PFSK-1 (cell line): ENCODE data around the gene CCDC86.

Experiments
- FOXP2 ChIP-seq: optimal IDR thresholded peaks from 2 replicates; pipeline ENCODE3; 2011; ENCODE audit warnings: borderline replicate concordance, control low read depth, inconsistent platforms; ENCODE audit not compliant: insufficient read depth; ENCODE audit errors: extremely low read length, extremely low read depth
- POLR2AphosphoS5 ChIP-seq: IDR thresholded peaks from 2 replicates; pipeline ENCODE4 v1.6.1; 2012; ENCODE audit warnings: low read depth, mild to moderate bottlenecking, control low read depth, low read length, moderate library complexity
- REST ChIP-seq, 2 experiments: IDR thresholded peaks; 2 replicates each; pipeline versions ENCODE4 v1.6.1 to v1.8.0; 2011 to 2012; ENCODE audit warnings: low read depth in 2 of 2, low read length in 2 of 2, control low read depth in 1 of 2, inconsistent platforms in 1 of 2, mild to moderate bottlenecking in 1 of 2, moderate library complexity in 1 of 2; ENCODE audit not compliant: insufficient read depth in 1 of 2
- SIN3A ChIP-seq: IDR thresholded peaks from 2 replicates; pipeline ENCODE4 v1.6.1; 2012; ENCODE audit warnings: mild to moderate bottlenecking, low read length, moderate library complexity, borderline replicate concordance; ENCODE audit not compliant: insufficient read depth
- TAF1 ChIP-seq: IDR thresholded peaks from 2 replicates; pipeline ENCODE4 v1.6.1; 2012; ENCODE audit warnings: low read length, control low read depth, borderline replicate concordance; ENCODE audit not compliant: insufficient read depth

DNA sequence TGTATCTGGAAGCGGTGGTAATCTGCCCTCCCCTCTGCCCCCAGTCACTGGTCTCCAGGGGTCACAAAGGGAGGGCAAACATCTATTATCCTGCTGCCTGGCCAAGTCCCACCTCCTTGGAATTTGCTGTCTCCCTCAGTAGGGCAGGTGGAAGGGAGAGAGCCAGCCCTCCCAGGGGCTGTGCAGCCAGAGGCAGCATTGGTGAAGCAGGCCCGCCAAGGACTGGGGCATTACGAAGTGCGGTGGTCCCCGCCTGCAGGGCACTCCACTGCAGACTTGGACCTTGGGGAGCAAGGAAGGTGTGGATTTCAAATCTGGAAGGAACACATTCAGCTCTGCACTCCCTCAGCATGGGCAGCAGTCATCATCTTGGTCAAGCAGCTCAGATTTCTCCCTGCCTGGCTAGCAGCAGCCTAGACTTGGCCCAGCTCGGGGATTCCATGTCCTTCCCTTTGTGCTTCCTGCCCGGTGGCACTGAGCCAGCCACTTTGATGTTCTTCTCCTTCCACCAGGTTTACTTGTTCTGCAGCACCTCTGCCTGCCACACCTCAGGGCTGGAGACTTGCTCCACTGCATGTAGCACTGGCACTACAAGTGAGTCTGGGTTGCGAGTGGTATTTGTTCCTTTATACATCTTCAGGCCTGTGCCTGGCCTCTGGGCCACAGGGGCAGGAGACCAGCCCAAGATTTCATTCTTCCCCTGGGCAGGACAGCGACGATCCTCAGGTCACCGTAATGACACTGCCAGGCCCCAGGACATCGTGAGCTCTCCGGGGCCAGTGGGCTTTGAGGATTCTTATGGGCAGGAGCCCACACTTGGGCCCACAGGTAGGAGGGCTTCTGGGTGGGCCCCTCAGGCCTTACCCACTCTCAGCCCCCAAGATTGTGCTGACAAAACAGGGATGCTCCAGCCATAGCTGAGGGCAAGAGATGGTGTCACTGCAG, 32.8 kb downstream of the CCDC86 start:
- TF ChIP-seq FOXP2 (no peak), POLR2AphosphoS5 (no peak), REST (IDR thresholded peaks at IDR 0.05; ENCODE audit: insufficient read depth in 1 of 2, low read depth in 2 of 2, low read length in 2 of 2) (no peak), TAF1 (no peak), SIN3A (no peak)
